Measurements from ENCODE around the gene AK1. TPM values are rescaled to one million over a fixed set of nuclear protein-coding genes. Genes with fewer than 3 reads are reported as not detected.
"Not testable (repeated sequence)": the region's sequence is repeated elsewhere in the genome, so short reads cannot be mapped to it uniquely, and the experiment has no call there.

AK1 gene
- total RNA-seq, 1 experiment from 2014 or later: 36.9 TPM

DNA sequence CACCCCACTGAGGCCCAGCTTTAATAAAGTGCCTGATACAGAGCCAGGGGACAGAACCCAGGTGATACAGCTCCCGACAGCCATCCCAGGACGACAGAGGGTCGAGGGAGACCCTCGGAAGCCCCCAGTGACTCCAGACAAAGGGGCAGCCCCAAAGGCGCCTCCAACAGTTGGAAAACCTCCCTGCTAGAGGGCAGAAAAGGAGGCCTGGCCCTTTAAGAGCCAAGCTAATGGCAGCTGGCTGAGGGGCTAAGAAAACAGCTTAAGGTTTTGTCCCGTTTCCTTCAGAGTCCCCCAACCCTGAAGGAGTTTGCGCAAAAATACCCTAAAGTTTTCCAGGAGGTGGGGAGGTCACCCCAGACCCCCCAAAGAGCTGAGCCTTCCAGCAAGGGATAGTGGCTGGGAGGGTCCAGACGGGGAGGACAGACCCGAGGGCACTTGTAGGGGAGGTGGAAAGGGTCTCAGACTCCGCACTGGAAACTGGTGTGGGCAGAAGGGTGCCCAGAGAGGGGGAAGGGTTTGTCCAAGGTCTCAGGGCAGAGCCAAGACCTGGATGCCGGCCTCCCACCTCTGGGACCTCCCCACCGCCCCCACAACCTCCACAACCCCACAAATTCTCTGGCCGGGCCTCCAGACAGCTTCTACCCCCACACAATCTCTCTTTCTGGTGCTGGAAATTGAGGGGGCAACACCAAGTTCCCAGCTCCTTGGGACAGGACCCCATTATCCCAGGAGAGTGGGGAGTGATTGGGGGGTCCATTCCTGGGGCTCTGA, 8.2 kb upstream of the AK1 start:
- DNase-seq (ENCODE audit: extremely low read depth, low read depth): no peak

DNA sequence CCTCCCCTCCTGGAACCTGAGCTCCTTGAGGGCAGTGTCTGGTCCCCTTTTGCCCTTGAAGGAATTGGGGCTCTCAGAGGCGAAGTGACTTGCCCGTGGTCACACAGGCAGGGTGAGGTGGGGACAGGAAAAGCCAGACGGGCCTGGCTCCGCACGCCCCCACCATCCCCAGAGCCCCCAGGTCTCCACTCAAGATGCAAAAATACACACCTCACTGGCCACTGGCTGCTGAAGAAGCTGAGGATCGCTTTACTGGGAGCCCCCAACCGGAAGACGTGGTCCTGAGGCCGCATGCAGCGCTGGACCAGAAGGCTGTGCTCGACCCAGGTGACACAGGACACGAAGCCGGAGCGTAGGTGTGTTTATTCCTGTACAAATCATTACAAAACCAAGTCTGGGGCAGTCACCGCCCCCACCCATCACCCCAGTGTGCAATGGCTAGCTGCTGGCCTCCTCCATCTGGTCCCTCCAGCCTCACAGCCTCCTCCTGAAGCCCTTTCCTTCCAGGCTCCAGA, 7.6 kb upstream of the AK1 start:
- no peak for DNase-seq (ENCODE audit: extremely low read depth, low read depth)

DNA sequence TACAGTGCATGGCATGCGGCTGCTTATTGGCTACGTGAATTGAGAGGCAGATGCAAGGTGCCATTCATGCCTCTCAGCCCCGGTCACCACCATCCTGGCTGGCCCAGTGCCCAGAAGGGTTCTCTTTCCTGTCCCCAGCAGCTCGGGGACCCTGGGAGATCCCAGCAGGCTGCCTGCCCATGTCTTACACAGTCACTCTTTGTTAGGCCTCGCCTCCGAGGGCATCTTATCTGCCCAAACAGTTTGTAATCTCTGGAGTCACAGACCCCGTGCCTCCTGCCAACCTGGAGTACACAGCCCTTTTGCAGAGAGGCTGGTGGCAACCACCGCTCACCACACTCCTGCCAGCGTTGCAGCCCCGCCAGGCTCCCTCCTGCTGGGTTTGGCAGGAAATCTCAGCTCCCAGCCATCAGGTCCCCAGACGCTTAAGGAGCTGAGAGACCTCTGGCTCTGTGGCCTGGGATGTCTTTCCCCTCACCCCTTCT, 7.0 kb upstream of the AK1 start:
- DNase-seq (ENCODE audit: extremely low read depth, low read depth): no peak

DNA sequence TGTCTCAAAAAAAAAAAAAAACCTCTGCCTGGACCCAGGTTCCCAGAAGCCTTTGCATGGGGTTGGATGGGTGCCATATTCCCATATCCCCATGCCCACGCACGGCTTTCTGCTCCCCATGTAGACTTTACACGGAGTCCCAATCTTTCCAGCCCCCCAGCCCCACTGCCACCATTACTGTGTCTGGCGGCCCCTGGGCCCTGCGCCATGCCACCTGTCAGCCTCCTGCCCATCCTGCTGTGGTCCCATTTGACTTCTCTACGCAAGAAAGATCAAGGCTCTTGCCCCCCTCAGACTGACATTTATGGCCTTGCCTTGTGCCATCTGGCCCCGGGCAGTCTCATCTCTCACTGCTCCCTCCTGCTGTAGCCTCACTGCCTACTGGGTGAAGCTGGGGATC, 6.5 kb upstream of the AK1 start:
- DNase-seq (ENCODE audit: extremely low read depth, low read depth): no peak

DNA sequence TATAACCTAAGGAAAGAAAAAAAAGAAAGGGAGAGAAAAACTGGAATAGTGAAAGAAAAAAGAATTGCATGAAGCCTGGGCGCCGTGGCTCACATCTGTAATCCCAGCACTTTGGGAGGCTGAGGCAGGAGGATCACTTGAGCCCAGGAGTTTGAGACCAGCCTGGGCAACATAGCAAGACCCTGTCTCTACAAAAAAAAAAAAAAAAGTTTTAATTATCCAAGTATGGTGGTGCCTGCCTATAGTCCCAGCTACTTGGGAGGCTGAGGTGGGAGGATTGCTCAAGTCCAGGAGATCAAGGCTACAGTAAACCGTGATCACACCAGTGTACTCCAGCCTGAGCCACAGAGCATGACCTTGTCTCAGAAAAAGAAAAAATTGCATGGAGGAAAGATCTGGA, 4.2 kb upstream of the AK1 start:
- DNase-seq (ENCODE audit: extremely low read depth, low read depth): not testable (repeated sequence)

DNA sequence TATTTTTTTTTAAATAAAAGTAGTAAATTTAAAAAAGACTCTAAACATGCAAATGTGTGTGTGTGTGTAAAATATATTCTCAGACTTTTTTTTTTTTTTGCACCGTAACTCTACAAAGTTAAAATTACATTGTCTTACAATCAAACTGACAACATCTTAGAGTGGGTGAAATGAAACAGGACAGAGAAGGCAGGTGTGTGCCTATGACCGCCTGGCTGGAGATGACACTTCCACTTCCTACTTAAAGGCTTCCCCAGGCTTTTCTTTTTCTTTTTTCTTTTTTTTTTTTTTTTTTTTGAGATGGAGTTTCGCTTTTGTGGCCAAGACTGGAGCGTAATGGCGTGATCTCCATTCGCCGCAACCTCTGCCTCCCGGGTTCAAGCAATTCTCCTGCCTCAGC, 2.7 kb upstream of the AK1 start:
- no peak for DNase-seq (ENCODE audit: extremely low read depth, low read depth)

DNA sequence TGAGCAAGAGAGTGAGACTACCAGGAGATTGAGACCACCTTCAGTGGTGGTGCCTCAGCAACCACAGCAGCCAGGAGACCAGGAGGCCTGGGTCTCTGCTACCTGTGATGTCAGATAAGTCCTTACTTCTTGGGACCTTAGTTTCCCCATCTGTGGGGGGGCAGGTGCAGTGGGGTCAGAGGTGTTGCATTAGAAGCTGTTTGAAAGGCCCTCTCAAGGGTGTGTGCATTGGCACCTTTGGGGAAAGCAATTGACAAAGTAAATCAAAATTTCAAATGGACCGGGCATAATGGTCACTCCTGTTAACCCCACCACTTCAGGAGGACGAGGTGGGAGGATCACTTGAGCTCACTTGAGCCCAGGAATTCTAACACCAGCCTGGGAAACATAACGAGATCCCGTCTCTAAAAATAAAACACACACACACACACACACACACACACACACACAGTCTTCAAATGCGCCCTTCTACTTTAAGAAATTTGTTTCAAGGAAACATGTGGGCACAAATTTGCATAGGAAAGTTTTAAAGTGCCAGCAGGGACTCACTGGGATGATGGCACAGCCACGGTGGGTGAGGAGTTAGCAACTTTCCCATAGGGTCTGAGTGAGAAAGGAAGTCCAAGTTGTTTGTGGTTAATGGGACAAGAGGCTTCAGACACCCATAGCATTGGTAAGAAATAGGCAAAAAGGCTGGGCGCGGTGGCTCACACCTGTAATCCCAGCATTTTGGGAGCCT, 1.3 kb upstream of the AK1 start:
- no peak for DNase-seq (ENCODE audit: extremely low read depth, low read depth)

DNA sequence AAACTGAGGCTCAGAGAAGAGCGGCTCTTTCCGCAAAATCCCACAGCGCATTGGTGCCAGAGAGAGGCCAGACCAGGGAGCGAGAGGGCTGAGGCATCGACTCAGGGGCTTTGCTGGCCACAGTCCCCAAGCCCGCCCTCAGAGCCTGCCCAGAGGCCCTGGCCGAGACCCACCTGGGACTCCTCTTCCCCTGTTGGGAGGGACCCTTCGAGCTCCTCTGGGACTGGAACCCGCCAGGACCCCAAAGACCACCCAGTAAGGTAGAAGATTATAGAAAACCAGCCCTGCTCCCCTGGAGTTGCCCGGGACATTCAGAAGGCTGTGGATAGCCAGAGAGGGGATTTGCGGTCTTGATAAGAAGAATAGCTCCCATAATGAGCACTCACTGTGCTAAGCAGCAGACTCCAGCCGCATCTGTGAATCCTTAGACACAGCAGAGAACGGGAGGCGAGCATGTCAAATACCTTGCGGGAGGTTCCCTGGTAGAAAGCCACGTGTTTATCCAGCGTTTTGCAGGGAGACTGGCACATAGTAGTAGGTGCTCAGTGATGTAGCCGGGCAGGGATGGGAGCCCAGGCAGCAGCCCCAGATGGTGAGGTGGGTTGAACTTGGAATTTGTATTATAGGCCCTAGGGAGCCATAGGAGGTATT, 651 bp upstream of the AK1 start:
- no peak for DNase-seq (ENCODE audit: extremely low read depth, low read depth)

DNA sequence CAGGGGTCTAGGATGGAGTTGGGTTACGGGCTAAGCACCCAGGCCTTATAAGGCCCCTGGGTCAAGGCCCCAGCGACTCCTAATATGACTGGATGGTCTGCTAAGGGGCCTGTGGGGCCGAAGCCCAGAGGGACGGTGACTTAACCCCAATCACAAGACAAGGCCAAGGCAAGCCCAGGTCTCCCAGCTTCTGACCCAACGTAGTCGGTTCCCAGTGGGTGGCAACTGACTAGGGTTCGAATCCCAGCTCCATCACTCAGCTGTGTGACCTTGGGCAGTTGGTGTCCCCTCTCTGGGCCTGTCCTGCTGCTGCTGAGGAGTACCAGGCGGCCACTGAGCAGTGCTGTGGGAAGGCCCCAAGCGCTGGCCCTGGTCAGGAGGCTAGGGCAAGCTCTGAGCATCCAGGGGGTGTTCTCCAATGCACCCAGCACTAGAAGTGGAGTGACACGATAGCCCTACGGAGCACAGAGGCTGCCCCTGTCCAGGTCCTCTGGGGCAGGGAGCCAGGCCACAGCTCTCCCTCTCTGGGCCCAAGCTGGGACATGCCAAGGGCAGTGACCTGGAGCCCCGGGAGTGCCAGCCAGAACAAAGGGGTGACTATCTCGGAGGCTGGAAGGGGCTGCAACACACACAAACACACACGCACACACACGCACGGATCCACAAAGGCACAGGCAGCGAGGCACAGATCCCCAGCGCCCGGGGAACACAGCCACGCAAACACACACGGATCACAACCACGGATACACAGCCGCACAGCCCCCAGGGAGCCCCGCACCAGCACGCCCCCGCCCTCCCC, 512 bp downstream of the AK1 start:
- DNase-seq (ENCODE audit: extremely low read depth, low read depth): no peak

DNA sequence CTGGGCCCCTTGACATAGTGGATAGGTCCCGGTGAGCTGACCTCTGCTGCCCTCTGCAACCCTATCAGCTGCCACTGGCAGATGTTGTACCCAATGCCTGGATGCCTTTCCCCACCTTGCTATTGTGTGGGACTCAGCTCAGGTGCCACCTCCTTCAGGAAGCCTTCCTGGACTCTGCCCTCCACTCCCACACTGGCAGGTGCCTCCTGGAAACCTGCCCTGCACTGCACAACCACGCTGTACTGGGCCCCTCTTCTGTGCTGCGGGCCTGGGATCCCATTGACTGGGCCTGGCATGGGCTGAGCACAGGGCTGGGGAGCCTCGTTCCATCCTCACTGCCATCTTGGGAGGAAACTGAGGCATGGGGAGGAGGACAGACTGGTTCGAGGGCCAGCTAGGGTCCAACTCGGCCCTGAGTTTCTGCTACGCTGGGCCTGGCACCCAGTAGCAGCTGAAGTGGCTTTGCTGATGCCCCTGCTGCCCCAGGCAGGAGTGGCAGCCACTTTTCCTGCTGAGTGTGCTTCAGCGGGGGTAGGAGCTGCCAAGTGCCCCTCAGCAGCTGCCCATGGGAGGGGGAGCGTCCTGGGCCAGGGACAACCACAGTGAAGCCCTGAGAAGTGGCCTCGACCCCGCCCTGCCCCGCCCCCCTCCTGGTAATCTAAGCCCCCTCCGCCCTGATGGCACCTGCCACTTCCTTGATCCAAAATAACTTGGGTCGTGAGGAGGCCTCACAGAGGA, 1.3 kb downstream of the AK1 start:
- DNase-seq (ENCODE audit: extremely low read depth, low read depth): no peak

DNA sequence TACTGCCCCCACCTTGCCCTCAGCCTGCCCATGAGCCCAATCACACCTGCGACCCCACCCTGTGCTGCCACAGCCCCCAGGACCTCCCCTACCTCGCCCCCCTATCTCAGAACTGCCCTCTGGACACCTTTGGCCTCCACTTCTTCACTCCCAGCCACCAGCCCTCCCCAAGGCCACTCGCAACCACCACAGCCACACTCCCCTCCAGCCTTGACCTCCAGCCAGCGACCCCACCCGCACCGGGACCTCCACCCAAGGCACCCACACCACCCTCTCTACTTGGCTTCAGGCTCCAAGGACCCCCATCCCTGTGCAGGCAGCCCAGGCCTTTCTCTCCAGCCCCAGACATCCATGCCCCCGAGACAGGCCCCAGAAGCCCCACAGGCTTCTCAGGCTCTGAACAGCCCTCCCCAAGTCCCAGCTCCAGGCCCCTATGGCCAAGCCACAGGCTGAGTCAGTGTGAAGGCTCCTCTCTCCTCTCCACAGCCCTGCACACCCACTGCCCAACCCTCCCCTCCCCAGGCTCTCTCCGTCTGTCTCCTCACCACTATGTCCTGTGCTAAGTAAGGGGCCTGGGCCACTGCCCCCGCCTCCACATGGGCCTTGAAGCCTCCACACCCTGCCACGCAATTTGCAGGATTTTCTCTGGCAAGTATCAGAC, 2.0 kb downstream of the AK1 start:
- no peak for DNase-seq (ENCODE audit: extremely low read depth, low read depth)

DNA sequence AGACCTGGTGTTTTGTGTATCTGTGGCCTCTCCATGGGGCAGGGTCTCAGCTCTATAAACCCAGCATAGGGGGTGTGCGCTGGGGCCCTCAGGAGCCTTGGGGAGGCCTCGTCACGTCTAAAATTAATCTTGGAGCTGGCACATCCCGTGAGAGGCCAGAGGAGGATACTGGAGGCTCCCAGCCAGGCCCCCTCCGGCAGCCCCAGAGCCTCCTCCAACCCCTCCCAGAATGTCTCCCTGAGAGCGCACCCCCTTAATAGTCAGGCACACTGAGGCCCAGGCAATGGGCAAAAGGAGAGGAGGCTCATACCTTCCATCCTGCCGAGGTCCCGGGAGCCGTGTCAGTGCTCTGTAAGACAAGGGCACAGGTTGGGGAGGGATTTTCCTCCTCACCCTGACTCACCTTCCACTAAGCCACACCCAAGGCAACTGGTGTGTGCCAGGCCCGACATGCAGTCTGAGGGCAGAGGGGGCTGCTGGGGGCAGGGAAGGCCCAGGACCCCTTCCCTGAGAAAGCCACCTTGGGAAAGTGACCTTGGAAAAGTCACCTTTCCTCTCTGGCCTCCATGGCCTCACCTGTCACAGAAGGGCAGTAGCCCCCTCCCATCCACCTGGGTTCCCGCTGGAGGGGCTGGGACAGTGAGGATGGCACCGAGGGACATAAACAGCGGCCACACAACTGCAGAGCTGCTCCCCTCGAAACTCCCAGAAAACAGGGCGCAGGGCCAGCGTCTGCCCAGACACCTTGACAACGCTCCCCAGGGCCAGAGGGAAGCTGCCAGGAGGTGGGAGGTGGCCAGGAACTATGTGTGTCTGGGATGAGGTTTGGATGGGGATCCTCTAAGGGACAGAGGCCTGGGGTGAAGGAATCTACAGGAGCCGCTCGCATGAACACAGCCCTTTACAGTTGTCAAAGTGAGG, 2.9 kb downstream of the AK1 start:
- DNase-seq (ENCODE audit: extremely low read depth, low read depth): no peak

DNA sequence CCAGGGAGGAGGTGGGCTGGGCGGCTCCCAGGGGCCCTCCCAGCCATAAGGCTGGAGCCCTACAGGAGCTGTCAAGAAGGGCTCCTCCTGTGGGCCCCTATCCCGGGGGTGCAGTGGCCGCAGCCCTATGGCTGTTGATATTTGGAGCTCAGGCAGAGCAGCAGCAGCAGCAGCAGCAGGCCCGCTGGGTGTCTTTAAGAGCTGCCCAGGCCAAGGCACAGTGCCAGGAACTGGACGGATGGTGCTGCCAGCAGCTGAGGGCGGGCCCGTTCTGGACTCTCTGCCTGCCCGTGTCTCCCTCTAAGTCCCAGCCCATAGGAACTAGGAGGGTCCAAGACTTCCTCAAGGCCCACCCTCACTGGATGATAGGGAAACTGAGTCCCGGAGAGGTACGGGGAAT, 3.6 kb downstream of the AK1 start:
- no peak for DNase-seq (ENCODE audit: extremely low read depth, low read depth)

DNA sequence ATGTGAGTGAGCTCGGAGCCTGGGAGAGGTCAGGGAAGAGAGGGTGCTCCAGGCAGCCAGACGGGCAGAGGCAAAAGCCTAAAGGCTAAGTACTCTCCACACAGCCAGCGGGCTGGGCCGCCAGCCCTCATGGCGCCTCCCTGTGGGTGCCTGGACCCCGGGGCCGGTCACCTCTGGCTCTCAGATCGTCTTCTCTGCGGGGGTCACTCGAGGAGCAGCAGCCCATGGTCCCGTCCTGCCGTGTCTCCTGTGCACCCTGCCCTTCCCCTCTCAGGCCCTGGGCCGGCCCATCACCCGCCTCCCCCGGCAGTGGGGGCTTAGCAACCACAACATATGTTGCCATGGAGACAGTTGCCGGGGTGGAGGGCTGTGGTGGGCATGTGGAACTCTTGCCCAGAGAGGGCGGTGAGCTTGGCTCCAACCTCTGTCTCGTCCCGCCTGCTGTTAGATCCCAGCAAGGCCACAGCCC, 4.2 kb downstream of the AK1 start:
- DNase-seq (ENCODE audit: extremely low read depth, low read depth): no peak

DNA sequence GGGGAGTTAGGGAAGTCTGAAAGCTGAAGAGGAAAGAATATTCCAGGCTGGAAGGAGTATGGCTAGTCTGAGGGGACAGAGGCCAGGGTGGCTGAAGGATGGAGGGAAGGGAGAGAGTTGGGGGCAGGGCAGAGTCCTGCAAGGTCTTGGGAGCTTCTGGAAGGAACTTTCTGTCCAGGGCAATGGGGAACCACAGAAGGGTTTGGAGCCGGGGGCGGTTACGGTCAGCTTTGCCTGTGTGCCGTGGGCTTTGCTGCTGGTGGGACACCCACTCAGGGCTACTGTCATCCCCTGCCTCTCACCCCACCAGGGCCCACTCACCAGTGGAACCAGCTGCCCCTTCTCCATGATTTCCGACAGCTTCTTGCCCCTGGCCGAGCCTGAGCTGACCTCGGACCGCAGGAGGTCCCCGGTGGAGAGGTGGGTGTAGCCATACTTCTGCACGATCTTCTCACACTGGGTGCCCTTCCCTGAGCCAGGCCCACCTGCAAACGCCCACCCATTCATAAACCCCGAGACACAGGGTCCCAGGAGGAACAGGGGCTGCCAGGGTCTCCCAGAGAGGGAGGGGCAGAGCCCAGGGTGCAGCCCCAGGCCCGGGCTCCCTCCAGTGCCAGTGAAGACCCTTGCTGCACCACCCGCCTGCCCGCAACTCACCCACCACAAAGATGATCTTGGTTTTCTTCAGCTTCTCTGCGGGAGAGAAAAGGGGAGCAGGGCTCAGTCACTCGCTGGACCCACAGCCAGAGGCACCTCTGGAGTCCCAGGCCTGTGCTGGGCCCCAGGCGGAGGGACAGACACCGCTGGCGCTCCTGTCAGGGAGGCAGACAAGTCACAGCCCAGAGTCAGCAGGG, 4.9 kb downstream of the AK1 start:
- no peak for DNase-seq (ENCODE audit: extremely low read depth, low read depth)

DNA sequence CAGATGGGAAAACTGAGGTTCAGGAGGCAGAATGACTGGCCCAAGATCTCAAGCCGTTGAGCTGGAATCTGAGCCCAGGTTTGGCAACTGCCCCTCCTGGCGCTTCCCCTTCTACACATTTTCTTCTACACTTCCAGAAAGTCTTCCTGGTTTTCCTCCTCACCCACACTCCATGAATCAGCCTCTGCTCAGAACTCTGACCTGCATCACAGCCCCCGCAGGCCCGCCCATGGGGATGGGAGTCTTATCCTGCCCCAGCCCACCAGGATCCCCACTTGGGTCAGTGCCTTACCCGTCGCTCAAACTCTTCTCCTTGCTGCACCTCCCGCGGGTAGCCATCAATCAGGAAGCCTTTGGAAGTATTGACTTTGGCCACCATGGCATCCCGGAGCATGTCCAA, 5.9 kb downstream of the AK1 start:
- no peak for DNase-seq (ENCODE audit: extremely low read depth, low read depth)

DNA sequence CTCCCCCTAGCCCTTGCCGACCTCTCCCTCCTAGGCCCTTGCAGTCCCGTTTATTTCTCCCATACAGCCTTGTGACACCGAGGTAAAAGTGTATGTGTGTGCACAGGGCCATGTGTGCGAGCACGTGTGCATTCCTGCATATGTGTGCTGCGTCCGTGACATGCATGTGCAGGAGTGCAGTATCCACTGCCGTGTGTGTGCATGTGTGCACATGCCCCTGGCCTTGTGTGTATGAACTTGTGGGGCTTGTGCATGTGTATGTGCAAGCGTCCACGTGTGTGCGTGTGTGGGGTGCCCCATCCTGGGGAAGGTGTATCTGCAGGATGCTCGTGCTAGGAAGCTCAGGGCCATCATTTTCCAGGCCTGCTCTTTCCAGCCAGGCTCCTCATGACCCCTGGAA, 6.6 kb downstream of the AK1 start:
- DNase-seq (ENCODE audit: extremely low read depth, low read depth): no peak

Data from NCI-H460 (cell line).